GM18861 (cell line): ENCODE data around the gene PTPN14.

ENCODE experiments used
- ATAC-seq: cut with Tn5 transposase; IDR thresholded peaks from one replicate; pipeline ENCODE4 v1.9.1; 2021; ENCODE audit not compliant: unreplicated experiment

Gene PTPN14

DNA sequence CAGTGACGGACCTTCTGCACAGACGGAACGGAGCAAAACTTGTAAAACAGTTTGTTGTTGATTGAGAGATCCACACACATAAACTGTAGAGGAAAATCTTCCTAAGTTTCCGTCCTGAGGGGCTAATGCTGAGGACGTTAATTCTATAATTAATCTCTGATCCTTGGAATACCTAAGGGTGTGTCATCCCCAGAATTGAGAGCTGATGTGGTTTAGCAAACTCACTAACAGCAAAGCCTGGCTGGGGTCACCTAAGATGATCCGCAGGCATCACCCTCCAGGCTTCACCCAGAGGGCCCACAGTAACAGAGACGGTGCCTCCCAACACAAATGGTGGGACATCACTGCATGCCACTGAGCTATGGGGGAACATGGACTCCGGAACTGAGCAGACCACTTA is 172.9 kb downstream of the PTPN14 start:
- no peak for ATAC-seq

DNA sequence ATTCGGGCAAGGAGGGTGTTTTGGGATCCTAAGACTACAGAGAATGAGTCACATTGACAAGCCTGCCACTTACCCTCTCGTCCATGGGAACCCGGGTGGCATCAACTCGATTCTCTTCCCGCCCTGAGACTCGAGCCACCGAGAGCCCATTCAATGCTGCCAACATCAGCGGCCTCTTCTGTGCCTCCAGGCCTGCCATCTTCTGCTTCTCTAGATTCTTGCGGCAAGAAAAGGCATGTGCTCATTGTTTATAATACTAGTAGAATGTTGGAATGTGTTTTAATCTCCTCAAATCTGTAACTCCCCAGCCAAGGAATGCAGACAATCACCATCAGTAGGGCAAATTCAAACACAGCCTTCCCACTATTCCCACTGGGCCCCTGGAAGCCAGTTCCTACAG is 173.5 kb downstream of the PTPN14 start:
- no peak for ATAC-seq

DNA sequence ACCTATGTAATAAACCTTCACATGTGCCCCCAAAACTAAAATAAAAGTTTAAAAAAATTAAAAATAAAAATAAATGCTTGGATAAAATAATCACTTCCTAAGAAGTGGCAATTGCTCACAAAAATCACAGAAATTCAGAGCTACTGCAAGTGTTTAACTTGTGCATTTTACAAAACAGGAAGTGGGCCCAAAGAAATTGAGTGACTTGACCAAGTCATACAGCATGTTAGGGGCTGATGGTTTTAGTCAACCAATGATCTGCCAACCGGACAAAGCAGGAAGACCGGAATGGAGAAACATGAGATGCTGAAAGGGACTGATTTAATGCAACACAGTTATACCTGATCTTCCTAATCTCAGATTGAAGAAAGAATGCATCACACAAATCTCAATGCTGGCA is 173.9 kb downstream of the PTPN14 start:
- no peak for ATAC-seq

DNA sequence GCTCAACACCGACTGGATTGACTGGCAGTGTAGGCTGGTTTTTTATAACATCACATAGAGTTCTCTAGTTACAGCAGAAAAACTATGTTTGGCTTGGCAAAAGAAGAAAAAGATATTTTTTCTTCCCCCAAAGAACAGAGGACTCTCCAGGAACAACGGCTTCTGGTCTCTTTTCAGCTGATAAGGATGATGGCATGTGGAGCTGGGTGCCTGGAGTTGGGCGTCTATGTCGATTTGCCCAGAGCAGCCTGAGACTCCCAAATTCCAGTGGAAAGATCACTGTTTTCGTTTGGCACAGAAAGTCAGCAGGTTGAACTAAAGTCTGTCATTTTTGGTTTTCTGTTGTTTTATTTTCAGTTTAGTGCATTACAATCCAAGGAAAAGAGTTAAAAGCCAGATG is 179.3 kb downstream of the PTPN14 start:
- ATAC-seq: no peak

DNA sequence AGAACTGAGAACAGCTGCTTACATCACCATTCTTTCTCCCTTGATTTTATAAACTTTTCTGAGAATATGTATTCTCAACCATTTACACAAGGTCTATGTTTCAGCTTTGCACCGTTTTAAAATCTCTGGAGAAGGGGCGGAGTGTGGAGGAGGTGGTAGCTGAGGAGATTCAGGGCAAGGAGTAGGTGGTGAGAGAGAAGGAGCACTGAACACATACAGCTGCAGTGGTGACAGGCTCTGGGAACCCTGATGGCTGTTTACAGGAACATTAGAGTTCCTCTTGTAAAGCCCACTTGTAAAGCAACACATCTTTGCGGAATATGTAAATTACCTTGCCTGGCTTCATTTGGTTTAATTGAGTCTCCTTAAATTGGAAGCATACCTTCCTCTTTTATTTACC is 180.8 kb downstream of the PTPN14 start:
- no peak for ATAC-seq

DNA sequence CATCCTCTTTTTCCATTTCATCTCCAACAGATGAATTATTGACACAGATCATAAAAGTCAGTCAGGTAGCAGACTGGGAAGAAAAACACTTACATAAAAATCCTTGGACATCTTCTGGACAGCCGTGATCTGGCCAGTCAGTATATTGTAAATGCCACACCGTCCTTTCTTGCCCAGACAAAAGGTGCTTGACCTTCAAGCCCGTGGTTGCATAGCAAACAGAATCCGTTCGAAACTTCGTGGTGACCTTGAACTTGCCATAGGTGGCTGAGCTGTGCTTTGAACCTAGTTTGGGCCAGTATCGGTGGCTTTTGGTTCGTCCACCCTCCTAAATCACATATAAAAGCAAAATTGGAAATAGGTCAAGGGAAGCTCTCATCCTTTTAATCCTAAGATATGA is 182.0 kb downstream of the PTPN14 start:
- no peak for ATAC-seq

DNA sequence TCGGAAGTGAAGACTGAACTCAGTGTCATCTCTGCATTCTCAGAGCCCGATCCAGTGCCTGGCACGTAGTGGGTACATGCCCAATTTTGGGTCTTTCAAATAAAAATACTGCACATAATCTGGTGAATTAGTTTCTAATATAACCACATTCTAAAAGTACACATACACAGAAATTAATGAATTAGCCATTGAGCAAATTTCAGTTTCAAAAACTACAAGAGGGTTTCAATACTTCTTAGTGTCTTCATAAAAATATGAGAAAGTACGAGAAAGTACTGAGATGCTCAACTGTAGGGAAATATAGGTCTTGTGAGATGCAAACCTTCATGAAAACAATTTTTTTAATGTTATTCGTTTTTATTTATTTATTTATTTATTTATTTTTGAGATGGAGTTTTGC is 183.6 kb downstream of the PTPN14 start:
- ATAC-seq: no peak

DNA sequence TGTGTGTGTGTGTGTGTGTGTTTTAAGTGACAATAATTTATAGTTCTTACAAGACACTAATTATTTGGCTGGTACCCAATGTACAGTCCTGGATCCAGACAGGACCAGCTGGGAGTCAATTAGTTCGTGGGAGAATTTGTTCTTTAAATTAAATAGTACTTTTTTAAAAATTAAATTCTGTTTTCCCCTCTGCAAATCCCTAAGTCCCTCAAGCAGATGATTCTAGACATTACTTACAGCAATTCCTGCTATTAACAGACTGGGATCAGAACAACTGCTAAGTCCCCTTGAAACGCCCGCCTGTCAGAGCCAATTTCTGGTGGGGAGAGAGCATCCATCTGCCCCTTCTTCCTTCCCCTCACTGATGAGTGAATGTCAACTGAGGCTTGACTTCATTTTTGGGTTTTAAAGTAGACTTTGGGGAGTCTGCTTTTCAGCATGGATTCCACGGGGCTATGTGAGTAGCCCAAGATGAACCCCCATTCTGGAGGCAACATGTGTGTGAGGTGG is 186.6 kb downstream of the PTPN14 start:
- ATAC-seq: no peak

DNA sequence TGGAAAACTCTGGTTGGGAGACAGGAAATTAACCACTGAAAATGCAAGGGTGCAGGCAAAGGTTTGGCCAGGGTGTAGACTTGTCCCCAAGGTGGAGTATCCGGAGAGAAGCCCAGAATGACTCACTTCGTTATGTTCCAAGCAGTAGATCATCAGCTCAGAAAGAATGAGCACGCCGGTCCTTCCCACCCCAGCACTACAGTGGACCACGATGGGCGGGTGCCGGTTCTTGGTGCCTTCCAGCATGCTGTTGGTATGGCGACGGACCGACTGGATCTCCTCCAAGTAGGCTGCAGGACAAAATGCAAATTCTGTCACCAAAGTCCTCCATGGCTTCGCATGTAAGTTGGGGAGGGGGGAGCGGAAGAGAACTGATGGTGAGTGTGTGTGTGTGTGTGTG is 187.0 kb downstream of the PTPN14 start:
- ATAC-seq: no peak

DNA sequence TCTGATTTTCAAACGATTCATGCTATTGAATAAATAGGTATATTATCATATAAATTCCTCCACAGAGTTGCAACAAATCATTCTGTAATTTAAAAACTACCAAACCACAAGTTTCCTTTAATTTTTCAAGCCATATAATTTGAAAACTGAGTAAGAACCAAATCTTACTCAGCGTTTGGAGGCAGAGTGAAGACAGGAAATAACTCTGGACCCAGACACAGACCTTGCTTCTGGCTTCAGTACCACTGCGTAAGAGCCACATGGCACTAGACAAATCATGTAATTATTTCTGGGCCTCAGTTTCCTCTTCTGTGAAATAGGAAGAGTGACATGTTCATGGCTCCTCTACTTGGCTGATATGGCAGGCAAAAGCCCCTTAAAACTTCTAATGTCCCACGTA is 188.0 kb downstream of the PTPN14 start:
- no peak for ATAC-seq

DNA sequence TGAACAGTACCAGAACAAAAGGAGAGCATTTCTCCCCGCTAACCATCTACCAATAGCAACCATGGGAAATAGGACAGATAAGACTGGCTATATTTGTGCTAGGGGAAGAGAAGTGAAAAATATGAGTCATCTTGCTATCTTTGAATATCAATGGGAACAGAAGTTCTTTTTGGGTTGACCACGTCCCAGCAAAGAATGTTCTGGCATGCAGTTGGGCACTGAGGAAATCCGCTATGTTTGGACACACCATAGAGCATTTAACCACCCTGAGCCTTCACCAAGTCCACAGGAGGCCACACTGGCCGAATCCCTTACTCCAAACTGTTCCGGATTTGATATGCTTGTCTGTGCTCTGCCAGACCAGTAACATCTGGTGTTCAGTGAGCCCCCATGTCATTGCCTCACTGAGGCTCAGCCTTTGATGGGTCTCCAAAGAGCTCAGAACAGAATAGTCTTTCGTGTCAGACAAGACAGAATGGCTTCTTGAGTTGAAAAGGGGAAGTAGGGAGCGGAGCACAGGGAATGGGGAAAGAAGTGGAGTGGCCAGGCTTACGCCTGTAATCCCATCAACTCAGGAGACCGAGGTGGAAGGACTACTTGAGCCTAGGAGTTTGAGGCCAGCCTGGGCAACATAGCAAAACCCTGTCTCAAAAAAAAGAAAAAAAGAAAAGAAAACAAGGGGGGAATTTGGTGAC is 189.1 kb downstream of the PTPN14 start:
- no peak for ATAC-seq

DNA sequence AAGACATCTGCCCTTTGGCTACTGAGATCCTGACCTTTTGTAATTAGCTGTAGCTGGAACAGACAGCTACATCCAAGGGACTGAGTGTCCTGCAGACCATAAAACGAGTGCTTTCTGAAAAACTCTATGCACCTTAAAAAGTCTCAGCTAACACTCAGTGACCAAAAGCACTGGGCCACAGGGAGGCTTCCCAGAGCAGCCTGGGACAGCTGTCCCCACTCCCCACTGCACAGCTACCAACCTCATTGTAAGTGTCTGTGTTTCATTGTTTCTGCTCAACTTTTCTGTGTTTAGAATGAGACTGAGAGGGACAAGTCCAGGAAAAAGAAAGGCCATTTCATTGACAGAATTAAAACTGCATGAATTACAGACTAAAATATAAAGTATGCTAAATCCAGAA is 189.8 kb downstream of the PTPN14 start:
- no peak for ATAC-seq

DNA sequence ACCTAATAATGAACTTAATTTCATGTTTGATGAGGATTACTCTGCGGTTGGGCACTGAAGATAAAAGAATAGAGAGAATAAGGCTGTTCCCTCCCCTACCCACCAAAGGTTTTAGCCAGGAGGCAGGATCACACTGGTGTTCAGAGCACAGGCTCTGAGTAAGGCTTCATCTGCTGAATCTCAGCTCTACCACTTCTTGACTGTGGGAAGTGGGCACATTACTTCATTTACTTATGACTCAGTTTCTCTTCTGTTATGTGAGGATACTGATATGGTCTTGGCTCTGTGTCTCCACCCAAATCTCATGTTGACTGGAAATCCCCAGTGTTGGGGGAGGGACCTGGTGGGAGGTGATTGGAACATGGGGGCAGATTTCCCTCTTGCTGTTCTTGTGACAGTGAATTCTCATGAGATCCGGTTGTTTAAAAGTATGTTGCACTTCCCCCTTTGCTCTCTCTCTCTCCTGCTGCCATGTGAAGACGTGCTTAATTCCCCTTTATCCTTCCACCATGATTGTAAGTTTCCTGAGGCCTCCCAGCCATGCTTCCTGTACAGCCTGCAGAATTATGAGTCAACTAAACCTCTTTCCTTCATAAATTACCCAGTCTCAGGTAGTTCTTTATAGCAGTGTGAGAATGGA is 190.8 kb downstream of the PTPN14 start:
- ATAC-seq: no peak

DNA sequence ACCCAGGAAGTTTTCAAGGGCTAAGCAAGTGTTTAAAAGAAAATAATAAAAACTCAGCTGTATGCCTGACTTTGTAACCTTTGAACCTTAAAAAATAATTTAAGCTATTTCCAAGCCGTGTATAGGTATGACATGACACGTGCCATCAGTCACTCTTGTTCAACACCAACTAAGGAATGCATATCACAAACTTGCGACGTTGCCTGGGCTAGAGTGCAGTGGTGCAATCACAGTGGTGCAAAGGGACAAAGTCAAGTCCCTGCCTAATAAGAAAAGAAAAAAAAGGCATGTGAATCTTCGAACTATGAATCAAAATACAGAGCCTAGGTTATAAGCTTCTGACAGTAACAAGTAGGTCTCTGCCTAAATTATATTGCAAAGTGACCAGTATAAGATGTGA is 191.3 kb downstream of the PTPN14 start:
- no peak for ATAC-seq

DNA sequence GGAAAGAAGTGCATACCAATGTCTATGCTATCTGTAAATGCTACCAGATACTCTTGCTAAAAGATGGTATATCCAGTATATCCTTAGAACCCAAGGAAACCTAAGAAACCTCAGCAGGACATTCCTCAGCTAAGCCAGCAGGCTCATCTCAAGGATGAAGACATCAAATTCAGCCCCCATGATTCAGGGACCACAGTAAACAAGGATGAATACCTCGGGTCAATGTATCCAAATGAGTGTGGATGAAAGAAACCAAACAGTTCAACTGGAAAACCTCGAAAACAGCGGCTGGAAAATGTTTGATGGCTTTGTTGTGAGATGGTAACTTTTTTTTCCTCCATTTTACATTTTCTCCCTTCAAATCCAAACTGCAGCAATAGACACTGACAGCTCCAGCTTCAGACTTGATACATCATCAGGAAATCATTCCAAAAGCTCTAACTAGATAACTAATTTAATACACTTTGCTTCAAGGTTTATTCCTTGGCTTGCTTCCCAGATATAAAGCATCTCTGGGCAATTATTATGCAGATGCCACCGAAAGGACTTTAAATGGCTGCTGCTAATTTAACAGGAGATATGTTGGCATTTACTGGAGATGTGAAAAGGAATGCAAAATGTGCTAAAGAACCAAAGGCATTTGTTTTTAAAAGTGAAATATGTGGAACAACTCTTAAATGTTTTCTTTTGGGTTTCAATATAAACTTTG is 196.8 kb downstream of the PTPN14 start:
- no peak for ATAC-seq

DNA sequence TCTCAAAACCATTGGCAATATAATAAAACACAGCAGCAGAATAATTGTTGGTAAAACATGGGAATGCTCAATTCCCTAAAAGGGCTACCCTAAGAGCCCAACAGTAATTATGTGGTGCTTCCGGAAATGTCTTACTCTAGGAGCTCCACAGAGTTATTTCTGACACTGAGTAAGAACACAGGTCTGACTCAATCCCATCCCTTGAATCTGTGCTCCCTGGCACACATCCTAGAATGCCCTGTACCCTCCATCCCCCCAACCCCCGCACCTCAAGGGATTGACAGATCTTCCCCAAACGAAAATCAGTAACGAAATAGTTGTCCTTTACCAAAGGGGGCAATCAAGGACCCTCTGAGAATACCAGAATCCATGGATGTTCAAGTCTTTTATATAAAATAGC is 198.6 kb downstream of the PTPN14 start:
- no peak for ATAC-seq

DNA sequence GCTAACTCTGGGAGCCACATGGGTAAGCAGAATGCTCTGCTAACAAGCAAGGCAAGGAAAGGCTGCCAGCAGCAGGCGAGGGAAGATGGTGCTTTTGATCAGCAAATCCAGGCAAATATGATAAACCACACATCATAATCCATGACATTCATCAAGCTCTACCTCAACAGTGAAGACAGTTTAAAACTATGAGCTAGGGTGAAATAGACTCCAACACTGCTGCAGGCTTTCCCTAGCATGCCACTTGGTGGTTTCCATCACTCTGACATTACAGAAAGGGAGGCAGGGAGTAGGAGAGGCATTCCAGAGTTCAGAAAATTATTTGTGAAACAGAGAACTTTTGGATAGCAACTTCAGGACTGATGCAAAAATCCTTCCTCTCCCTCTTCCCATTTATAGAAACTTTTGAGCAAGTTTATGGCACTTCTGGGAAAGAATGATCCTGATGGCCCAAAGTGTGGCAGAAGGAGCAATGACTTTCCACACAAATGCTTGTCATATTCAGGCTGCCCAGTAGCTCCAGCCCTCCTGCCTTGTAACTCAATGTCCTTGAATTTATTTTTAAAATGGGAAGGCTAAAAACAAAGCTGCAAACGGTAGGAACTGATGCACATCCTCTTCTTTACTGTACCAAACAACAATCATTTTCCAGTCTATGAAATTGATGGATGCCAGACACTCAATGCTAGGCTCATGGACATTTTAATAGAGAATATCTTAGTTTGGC is 199.7 kb downstream of the PTPN14 start:
- ATAC-seq: no peak

DNA sequence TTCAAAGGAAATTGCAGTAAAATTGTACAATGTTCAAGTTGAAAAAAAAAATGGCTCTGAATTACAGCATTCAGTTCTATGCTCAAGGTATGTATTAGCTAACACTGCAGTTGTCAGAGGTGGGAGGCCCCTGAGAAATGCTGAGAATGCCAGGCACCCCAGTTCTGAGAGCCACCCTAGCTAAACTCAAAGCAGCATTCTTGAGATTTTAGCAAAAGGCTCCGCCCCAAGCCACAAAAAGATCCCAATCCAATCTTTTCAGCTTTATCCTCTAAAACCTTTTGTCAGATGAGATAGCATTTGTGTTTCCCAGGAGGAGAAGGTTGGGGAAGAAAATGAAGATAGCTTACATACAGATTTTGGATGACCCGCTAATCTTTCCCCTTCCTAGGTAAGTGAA is 201.6 kb downstream of the PTPN14 start:
- no peak for ATAC-seq

DNA sequence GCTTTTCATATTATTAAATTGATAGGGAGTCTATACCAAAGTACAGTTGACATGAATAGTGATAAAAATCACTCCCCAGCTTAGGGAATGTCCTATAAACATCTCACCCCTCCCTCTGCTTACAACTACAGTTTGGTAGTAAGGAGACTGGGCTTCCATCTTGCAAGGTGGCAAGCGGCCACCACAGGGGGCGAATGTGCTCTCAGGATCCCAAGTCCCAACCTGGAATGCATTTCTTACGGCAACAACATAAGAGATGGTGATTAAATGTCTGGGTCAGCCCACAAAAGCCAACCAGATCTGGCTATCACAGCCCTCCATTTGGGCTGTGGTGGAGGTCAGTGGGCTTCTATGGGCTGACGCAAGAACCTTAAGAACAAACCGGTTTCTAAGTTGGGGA is 202.4 kb downstream of the PTPN14 start:
- no peak for ATAC-seq

DNA sequence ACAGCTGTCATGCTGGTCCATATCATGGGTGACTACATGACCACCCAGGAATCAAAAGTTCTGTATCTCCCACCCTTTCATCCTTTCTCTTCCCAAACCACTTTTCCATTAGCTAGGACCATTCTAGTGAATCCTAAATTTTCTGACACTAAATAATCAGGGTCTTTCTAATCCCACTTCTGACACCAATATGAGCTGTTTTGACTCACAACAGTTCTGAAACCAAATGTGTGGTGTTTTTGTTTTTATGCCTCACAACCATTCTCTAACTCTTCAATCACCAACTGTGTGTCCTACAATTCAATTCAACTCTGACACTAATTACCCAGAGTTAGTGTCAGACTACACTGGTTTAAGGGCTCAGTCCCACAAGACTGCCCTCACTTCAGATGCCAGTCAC is 206.5 kb downstream of the PTPN14 start:
- ATAC-seq: no peak

DNA sequence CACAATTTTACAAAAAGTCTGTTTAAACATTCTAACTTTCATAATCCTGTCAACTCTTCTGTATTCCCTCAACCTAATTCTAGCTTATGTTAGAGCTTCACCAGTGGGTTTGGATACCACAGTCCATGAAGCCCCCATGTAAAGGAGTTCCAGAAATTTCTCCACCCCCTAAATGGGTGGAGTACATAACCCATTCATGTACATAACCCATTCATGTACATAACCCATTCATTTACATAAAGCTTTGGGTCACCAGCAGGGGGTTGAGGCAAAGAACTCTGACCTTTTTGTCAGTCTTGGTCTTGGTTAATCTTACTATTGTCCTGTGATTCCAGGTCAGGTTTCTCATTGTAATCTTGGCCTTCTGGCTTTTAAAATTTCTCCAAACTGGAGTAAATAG is 208.9 kb downstream of the PTPN14 start:
- no peak for ATAC-seq

DNA sequence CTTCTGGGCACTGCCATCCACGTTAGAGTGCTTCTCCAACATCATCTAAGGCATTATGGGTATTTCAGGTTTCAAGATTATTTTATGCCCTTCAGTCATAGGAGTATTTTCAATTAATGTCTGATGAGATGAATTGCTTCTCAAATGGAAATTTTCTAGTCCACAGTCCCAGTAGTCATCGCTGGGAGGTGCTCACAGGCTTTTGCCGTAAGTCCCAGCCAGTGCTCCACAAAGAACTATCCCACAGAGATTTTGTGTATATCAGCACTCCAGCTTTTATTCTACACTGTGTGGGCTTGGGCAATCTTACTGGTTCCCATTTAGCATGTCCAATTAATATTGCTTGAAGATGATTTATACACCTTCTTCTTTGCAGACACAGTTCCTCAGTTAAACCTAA is 209.5 kb downstream of the PTPN14 start:
- no peak for ATAC-seq
